Ascending aorta (tissue), 2 donors: Measurements from ENCODE around the gene G3BP1. TPM values are rescaled to one million over a fixed set of nuclear protein-coding genes. Genes with fewer than 3 reads are reported as not detected.
"Not testable (repeated sequence)": the region's sequence is repeated elsewhere in the genome, so short reads cannot be mapped to it uniquely, and the experiment has no call there.

Experiments used
- DNase-seq, 2 donors: peaks; one replicate each; pipeline ENCODE4 v3.0.0-alpha.2; 2019; ENCODE audit warnings: low spot score in 2 of 2
- H3K27ac ChIP-seq, 2 donors: fragments of 200-600 bp; sonication (generic); one replicate each; pipeline ENCODE4 v1.5.1; 2016 to 2017; ENCODE audit warnings: mild to moderate bottlenecking in 1 of 2
- H3K27me3 ChIP-seq: fragments of 200-600 bp; sonication (generic); one replicate; pipeline ENCODE4 v1.5.1; 2017
- H3K36me3 ChIP-seq, 2 donors: fragments of 200-600 bp; sonication (generic); one replicate each; pipeline ENCODE4 v1.5.1; 2016
- H3K4me1 ChIP-seq, 2 donors: fragments of 200-600 bp; sonication (generic); one replicate each; pipeline ENCODE4 v1.5.1; 2016 to 2017; ENCODE audit warnings: mild to moderate bottlenecking in 1 of 2
- H3K4me3 ChIP-seq, 2 donors: fragments of 200-600 bp; sonication (generic); one replicate each; pipeline ENCODE4 v1.5.1; 2016 to 2017; ENCODE audit warnings: mild to moderate bottlenecking in 1 of 2
- H3K9me3 ChIP-seq, 2 donors: fragments of 200-600 bp; sonication (generic); one replicate each; pipeline ENCODE4 v1.5.1; 2016
- CTCF ChIP-seq, 3 experiments: fragments of 200-600 bp in 2 of 3; fragments of 450-650 bp in 1 of 3; sonication (generic) in 2 of 3; IDR thresholded peaks; one replicate each; pipeline ENCODE4 v1.5.1; 2016 to 2019; ENCODE audit warnings: antibody characterized with exemption in 3 of 3, mild to moderate bottlenecking in 1 of 3, moderate library complexity in 1 of 3
- intact Hi-C: fragments of 100-400 bp; cut with DNase I; formaldehyde crosslinking; loops from one replicate; pipeline ENCODE4 v1.15.1; 2023
- total RNA-seq: library from RNA; depleted of rRNA; stranded (reverse); fragments of >200 nt; gene quantifications from one replicate; pipeline ENCODE4 v1.1.0, GENCODE V29; 2016

The G3BP1 gene
- total RNA-seq, 1 donor from 2014 or later, result 138 TPM

GRCh38 chr5:151847871-151848270, 76.1 kb downstream of the G3BP1 start:
- no peak for TF ChIP-seq CTCF (IDR thresholded peaks at IDR 0.05)
- H3K27ac ChIP-seq, result no peak overlapping the region
- no peak for DNase-seq
- H3K4me1 ChIP-seq, result no peaks in the 10 kb centered on the region
- no peaks in the 10 kb centered on the region for H3K27me3 ChIP-seq
- peaks cover 0 to 5% of the 10 kb centered on the region in 2 donors for H3K9me3 ChIP-seq
- H3K4me3 ChIP-seq, result no peak overlapping the region
- no peaks in the 10 kb centered on the region for H3K36me3 ChIP-seq
- intact Hi-C loops, result no loop called here

- Histone ChIP-seq H3K36me3 (no peaks in the 10 kb centered on the region), H3K4me1 (no peaks in the 10 kb centered on the region), H3K27me3 (no peaks in the 10 kb centered on the region), H3K4me3 (no peak overlapping the region), H3K27ac (no peak overlapping the region), H3K9me3 (no peaks in the 10 kb centered on the region)
- no peak for DNase-seq
- no peak for TF ChIP-seq CTCF (IDR thresholded peaks at IDR 0.05)
- intact Hi-C loops, result no loop called here
Measured at GRCh38 chr5:151855701-151856100, 83.9 kb downstream of the G3BP1 start.

- Histone ChIP-seq H3K27me3 (no peaks in the 10 kb centered on the region), H3K36me3 (no peaks in the 10 kb centered on the region), H3K27ac (no peak overlapping the region), H3K4me3 (no peak overlapping the region), H3K4me1 (no peaks in the 10 kb centered on the region), H3K9me3 (no peaks in the 10 kb centered on the region)
- intact Hi-C loops, result no loop called here
- no peak for DNase-seq
- TF ChIP-seq CTCF (IDR thresholded peaks at IDR 0.05), result no peak
Measured at GRCh38 chr5:151856861-151857260, 85.1 kb downstream of the G3BP1 start.

DNA sequence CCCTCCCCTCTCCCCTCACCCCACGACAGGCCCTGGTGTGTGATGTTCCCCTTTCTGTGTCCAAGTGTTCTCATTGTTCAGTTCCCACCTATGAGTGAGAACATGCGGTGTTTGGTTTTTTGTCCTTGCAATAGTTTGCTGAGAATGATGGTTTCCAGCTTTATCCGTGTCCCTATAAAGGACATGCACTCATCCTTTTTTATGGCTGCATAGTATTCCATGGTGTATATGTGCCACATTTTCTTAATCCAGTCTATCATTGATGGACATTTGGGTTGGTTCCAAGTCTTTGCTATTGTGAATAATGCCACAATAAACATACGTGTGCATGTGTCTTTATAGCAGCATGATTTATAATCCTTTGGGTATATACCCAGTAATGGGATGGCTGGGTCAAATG, 89.1 kb downstream of the G3BP1 start:
- DNase-seq, H3K27me3 ChIP-seq, H3K4me1 ChIP-seq, H3K27ac ChIP-seq, H3K36me3 ChIP-seq, H3K9me3 ChIP-seq, H3K4me3 ChIP-seq, intact Hi-C loops: not testable (repeated sequence)

Other genes with a start within 250 kb of the G3BP1 start
- not detected for gene FAT2, start 180.6 kb upstream of the G3BP1 start, total RNA-seq
- 935 TPM for gene SPARC, start 85.0 kb upstream of the G3BP1 start, total RNA-seq
- 179 TPM for gene ATOX1, start 13.3 kb upstream of the G3BP1 start, total RNA-seq
- not detected for gene GLRA1, start 152.9 kb downstream of the G3BP1 start, total RNA-seq